ENCODE measurements around the gene HAUS8.

DNA sequence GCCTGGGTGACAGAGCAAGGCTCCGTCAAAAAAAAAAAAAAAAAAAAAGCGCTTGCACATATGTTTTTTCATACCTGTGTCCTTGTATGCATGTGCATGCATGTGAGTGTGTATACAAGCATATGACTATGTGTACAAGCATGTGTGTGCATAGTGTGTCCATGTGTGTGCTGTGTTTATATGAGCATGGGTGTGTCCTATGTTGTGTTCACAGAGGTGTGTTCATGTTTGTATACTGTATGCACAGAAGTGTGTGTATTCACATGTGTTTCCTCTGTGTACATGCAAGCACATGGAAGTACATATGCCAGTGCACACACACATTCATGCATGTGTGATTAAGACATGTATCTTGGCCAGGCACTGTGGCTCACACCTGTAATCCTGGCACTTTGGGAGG, 17.4 kb upstream of the HAUS8 start:
- TF ChIP-seq POLR2A (IDR thresholded peaks at IDR 0.05): no peak
- no peak for TF ChIP-seq EP300 (IDR thresholded peaks at IDR 0.05; ENCODE audit: low read depth)
- TF ChIP-seq, protein P1, sequence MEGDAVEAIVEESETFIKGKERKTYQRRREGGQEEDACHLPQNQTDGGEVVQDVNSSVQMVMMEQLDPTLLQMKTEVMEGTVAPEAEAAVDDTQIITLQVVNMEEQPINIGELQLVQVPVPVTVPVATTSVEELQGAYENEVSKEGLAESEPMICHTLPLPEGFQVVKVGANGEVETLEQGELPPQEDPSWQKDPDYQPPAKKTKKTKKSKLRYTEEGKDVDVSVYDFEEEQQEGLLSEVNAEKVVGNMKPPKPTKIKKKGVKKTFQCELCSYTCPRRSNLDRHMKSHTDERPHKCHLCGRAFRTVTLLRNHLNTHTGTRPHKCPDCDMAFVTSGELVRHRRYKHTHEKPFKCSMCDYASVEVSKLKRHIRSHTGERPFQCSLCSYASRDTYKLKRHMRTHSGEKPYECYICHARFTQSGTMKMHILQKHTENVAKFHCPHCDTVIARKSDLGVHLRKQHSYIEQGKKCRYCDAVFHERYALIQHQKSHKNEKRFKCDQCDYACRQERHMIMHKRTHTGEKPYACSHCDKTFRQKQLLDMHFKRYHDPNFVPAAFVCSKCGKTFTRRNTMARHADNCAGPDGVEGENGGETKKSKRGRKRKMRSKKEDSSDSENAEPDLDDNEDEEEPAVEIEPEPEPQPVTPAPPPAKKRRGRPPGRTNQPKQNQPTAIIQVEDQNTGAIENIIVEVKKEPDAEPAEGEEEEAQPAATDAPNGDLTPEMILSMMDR (IDR thresholded peaks at IDR 0.05): no peak
- TF ChIP-seq POLR2AphosphoS5 (IDR thresholded peaks at IDR 0.05): no peak
